Cardiac muscle cell (in vitro differentiated cells and primary cell): Measurements from ENCODE around the gene TMEM94. TPM values are rescaled to one million over a fixed set of nuclear protein-coding genes. Genes with fewer than 3 reads are reported as not detected.

ENCODE experiments used
- DNase-seq, 2 donors: peaks; one replicate each; pipeline versions ENCODE4 v3.0.0 to v3.0.0-alpha.2; 2010 to 2017; ENCODE audit warnings: low read depth in 1 of 2, low spot score in 1 of 2
- H3K27ac ChIP-seq: fragments of 200-600 bp; sonication (generic); 2 replicates; pipeline ENCODE4 v1.5.1; 2016
- H3K27me3 ChIP-seq: fragments of 200-600 bp; sonication (generic); 2 replicates; pipeline ENCODE4 v1.6.0; 2016; ENCODE audit warnings: control low read depth
- H3K36me3 ChIP-seq: fragments of 200-600 bp; sonication (generic); 2 replicates; pipeline ENCODE4 v1.5.1; 2016; ENCODE audit warnings: control low read depth
- H3K4me1 ChIP-seq: fragments of 200-600 bp; sonication (generic); 2 replicates; pipeline ENCODE4 v1.8.1; 2017; ENCODE audit warnings: low read depth, mild to moderate bottlenecking, mixed run types
- H3K4me3 ChIP-seq: fragments of 200-600 bp; sonication (generic); 2 replicates; pipeline ENCODE4 v1.5.1; 2016; ENCODE audit warnings: mild to moderate bottlenecking
- H3K9me3 ChIP-seq: fragments of 200-600 bp; sonication (generic); 2 replicates; pipeline ENCODE4 v1.5.1; 2017; ENCODE audit warnings: low read depth, mild to moderate bottlenecking, control low read depth
- CTCF ChIP-seq: IDR thresholded peaks from 2 replicates; pipeline ENCODE4 v1.5.1; 2012; ENCODE audit warnings: low read depth, mild to moderate bottlenecking, low read length
- polyA plus RNA-seq: library from polyadenylated mRNA; unstranded; fragments of >200 nt; fragmentation: Nextera tagmentation; extraction: Ambion mirVana; gene quantifications from 2 replicates; pipeline ENCODE4 v1.2.1, GENCODE V29; 2016
- total RNA-seq: library from RNA; depleted of rRNA; stranded (reverse); fragments of >200 nt; gene quantifications from 2 replicates; pipeline ENCODE4 v1.2.3, GENCODE V29; 2016

Gene TMEM94
- total and polyA plus RNA-seq, 2 experiments from 2014 or later: 74.2 to 105 TPM

GRCh38 chr17:75414488-75414887, 41.9 kb upstream of the TMEM94 start:
- DNase-seq: no peak
- no peaks in the 10 kb centered on the region for H3K27me3 ChIP-seq
- no peaks in the 10 kb centered on the region for H3K36me3 ChIP-seq
- no peaks in the 10 kb centered on the region for H3K9me3 ChIP-seq
- H3K4me1 ChIP-seq: peaks cover 9% of the 10 kb centered on the region
- H3K27ac ChIP-seq: no peak overlapping the region
- H3K4me3 ChIP-seq: no peak overlapping the region
- no peak for TF ChIP-seq CTCF

GRCh38 chr17:75416006-75416405, 40.4 kb upstream of the TMEM94 start:
- no peak for DNase-seq
- no peak for TF ChIP-seq CTCF

GRCh38 chr17:75417054-75417580, 39.3 kb upstream of the TMEM94 start:
- Histone ChIP-seq H3K27me3 (no peaks in the 10 kb centered on the region), H3K27ac (peak overlapping the region; percentile 65), H3K4me1 (peaks cover 9% of the 10 kb centered on the region), H3K36me3 (no peaks in the 10 kb centered on the region), H3K4me3 (no peak overlapping the region), H3K9me3 (no peaks in the 10 kb centered on the region)
- no peak for TF ChIP-seq CTCF
- DNase-seq: peak in 1 of 2 donors; percentile 41

More at GRCh38 chr17:75416006-75416405, 40.4 kb upstream of the TMEM94 start:
- Histone ChIP-seq H3K4me1 (peaks cover 9% of the 10 kb centered on the region), H3K4me3 (no peak overlapping the region), H3K27ac (no peak overlapping the region), H3K36me3 (no peaks in the 10 kb centered on the region), H3K9me3 (no peaks in the 10 kb centered on the region), H3K27me3 (no peaks in the 10 kb centered on the region)

GRCh38 chr17:75418531-75418930, 37.9 kb upstream of the TMEM94 start:
- Histone ChIP-seq H3K36me3 (no peaks in the 10 kb centered on the region), H3K4me3 (no peak overlapping the region), H3K27ac (no peak overlapping the region), H3K4me1 (peaks cover 9% of the 10 kb centered on the region), H3K9me3 (no peaks in the 10 kb centered on the region), H3K27me3 (no peaks in the 10 kb centered on the region)
- DNase-seq: no peak
- no peak for TF ChIP-seq CTCF

GRCh38 chr17:75428543-75429469, 27.6 kb upstream of the TMEM94 start:
- H3K27me3 ChIP-seq: no peaks in the 10 kb centered on the region
- no peak overlapping the region for H3K4me3 ChIP-seq
- H3K27ac ChIP-seq: no peak overlapping the region
- DNase-seq: peak in 1 of 2 donors; percentile 63
- H3K4me1 ChIP-seq: no peaks in the 10 kb centered on the region
- no peaks in the 10 kb centered on the region for H3K9me3 ChIP-seq
- TF ChIP-seq CTCF: no peak
- no peaks in the 10 kb centered on the region for H3K36me3 ChIP-seq
